Dendritic cell treated with granulocyte-macrophage colony-stimulating factor and Interleukin-4, amounts not matched to agents 40 ng/mL and 50 ng/mL, for 4 days (primary cell): ENCODE measurements around the gene FBXL13.
"Not testable (repeated sequence)": the region's sequence is repeated elsewhere in the genome, so short reads cannot be mapped to it uniquely, and the experiment has no call there.

Experiments used
- H3K27ac Mint-ChIP-seq: one replicate; pipeline ENCODE4 v1.8.0; 2022; ENCODE audit warnings: mild to moderate bottlenecking, mixed read lengths
- H3K27me3 Mint-ChIP-seq: one replicate; pipeline ENCODE4 v1.8.0; 2022; ENCODE audit warnings: mild to moderate bottlenecking, mixed read lengths
- H3K36me3 Mint-ChIP-seq: one replicate; pipeline ENCODE4 v1.8.0; 2022; ENCODE audit warnings: low read depth, mixed read lengths
- H3K4me1 Mint-ChIP-seq: one replicate; pipeline ENCODE4 v1.8.0; 2022; ENCODE audit warnings: low read depth, mixed read lengths
- H3K4me3 Mint-ChIP-seq: one replicate; pipeline ENCODE4 v1.8.0; 2022; ENCODE audit warnings: mild to moderate bottlenecking, moderate library complexity, mixed read lengths
- H3K9me3 Mint-ChIP-seq: one replicate; pipeline ENCODE4 v1.8.0; 2022; ENCODE audit warnings: mixed read lengths
- intact Hi-C: fragments of 100-400 bp; cut with micrococcal nuclease; formaldehyde crosslinking; loops from one replicate; pipeline ENCODE4 v1.15.0; 2022

The FBXL13 gene

GRCh38 chr7:102814025-102814471, 260.5 kb downstream of the FBXL13 start:
- Mint-ChIP-seq H3K36me3 (no peaks in the 10 kb centered on the region), H3K4me3 (no peak overlapping the region), H3K27me3 (no peaks in the 10 kb centered on the region), H3K27ac (no peak overlapping the region), H3K9me3 (no peaks in the 10 kb centered on the region), H3K4me1 (peaks cover 19% of the 10 kb centered on the region)
- intact Hi-C loops: no loop called here

- H3K27ac Mint-ChIP-seq: no peak overlapping the region
- no peaks in the 10 kb centered on the region for H3K27me3 Mint-ChIP-seq
- H3K9me3 Mint-ChIP-seq: no peaks in the 10 kb centered on the region
- no peak overlapping the region for H3K4me3 Mint-ChIP-seq
- intact Hi-C loops: no loop called here
- H3K4me1 Mint-ChIP-seq: peaks cover 19% of the 10 kb centered on the region
- no peaks in the 10 kb centered on the region for H3K36me3 Mint-ChIP-seq
These were observed 261.2 kb downstream of the FBXL13 start for GRCh38 chr7:102813191-102814024.

DNA sequence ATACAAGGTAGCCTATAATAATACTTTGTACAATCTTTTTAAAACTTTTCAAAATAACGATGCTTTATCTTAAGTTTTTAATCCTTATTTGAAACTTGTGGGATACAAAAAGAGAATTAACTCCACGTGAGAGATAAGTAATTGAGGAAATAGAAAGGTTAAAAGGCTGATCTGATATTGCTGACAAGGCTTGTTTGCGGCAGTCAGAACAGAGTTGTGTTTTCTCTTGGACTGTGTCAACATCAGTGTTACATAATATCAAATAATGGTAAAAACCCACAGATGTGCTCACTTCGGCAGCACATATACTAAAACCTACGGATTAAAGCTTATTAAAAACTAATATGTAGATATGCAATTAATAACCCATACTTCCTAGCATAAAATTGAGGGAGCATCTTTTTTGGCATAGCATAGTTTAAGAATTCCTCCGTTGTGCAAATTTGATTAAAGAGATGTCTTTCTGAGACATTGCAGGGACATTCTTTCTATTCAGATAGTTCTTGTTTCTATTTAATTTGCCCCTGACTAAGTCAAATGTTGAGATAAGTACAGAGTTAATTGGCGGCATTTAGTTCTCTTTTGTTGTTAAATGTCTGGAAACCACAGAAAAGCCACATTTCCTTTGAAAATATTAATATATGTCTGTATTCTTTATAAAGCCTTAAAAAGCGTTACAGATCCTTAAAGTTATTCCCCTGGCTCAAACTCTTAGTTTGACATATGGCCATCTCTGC, 262.5 kb downstream of the FBXL13 start:
- Mint-ChIP-seq H3K9me3 (no peaks in the 10 kb centered on the region), H3K4me1 (peaks cover 19% of the 10 kb centered on the region), H3K36me3 (no peaks in the 10 kb centered on the region), H3K27ac (no peak overlapping the region), H3K27me3 (no peaks in the 10 kb centered on the region), H3K4me3 (no peak overlapping the region)
- intact Hi-C loops: no loop called here

- Mint-ChIP-seq H3K27me3 (no peaks in the 10 kb centered on the region), H3K4me3 (no peak overlapping the region), H3K27ac (no peak overlapping the region), H3K36me3 (no peaks in the 10 kb centered on the region), H3K9me3 (no peaks in the 10 kb centered on the region), H3K4me1 (peaks cover 19% of the 10 kb centered on the region)
- intact Hi-C loops: no loop called here
These were observed 263.7 kb downstream of the FBXL13 start for GRCh38 chr7:102810916-102811315.

DNA sequence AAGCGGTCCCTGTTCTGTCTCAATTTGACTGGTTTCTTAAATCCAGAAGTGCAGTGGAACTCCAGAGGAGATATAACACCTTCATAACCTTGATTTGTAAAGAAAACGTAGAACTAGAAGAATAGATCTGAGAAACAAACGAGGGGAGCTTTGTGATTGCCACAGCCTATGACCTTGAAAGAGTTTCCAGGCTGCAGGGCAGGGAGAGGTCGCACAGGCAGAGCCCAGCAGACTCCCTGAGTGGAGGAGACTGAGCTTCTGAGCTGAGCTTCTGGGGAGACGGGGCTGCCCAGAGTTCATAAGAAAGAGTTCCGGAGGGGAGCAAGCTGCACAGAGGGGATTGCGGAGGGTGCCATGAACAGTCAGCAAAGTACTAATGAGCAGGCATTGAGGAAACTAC, 268.0 kb downstream of the FBXL13 start:
- intact Hi-C loops: no loop called here
- no peaks in the 10 kb centered on the region for H3K36me3 Mint-ChIP-seq
- H3K4me1 Mint-ChIP-seq: peaks cover 12% of the 10 kb centered on the region
- peaks cover 10% of the 10 kb centered on the region for H3K9me3 Mint-ChIP-seq
- H3K27ac Mint-ChIP-seq: no peak overlapping the region
- no peak overlapping the region for H3K4me3 Mint-ChIP-seq
- no peaks in the 10 kb centered on the region for H3K27me3 Mint-ChIP-seq

DNA sequence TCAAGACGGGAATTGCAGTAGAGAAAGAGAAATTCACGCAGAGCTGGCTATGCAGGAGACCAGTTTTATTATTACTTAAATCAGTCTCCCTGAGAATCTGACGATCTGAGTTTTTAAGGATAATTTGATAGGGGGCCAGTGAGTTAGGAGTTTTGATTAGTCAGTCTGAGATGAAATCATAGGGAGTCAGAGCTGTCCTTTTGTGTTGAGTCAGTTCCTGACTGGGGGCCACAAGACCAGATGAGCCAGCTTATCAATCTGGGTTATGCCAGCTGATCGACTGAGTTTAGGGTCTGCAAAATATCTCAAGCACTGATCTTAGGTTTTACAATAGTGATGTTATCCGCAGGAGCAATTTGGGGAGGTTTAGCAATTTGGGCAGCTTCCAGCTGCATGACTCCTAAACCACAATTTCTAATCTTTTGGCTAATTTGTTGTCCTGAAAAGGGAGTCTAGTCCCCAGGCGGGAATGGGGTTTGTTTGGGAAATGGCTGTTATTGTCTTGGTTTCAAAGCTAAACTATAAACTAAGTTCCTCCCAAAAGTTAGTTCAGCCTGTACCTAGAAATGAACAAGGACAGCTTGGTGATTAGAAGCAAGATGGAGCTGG, 278.5 kb downstream of the FBXL13 start:
- H3K4me1 Mint-ChIP-seq, H3K27ac Mint-ChIP-seq, H3K36me3 Mint-ChIP-seq, intact Hi-C loops, H3K4me3 Mint-ChIP-seq, H3K27me3 Mint-ChIP-seq: not testable (repeated sequence)
- peaks cover 20% of the 10 kb centered on the region for H3K9me3 Mint-ChIP-seq

DNA sequence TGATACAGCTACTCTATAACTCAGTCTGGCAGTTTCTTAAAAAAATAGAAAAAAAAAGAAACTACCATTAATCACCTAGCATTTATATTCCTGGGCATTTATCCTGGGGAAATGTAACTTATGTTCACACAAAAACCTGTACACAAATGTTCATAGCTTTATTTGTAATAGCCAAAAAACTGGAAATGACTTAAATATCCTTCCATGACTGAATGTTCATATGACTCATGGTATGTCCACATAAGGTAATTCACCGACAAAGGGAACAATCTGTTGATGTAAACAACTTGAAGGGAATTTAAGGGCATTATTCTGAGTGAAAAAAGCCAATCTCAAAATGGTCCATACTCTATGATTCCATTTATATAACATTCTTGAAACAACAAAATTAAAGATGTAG, 280.0 kb downstream of the FBXL13 start:
- intact Hi-C loops, H3K27me3 Mint-ChIP-seq, H3K9me3 Mint-ChIP-seq, H3K27ac Mint-ChIP-seq, H3K4me1 Mint-ChIP-seq, H3K36me3 Mint-ChIP-seq, H3K4me3 Mint-ChIP-seq: not testable (repeated sequence)

DNA sequence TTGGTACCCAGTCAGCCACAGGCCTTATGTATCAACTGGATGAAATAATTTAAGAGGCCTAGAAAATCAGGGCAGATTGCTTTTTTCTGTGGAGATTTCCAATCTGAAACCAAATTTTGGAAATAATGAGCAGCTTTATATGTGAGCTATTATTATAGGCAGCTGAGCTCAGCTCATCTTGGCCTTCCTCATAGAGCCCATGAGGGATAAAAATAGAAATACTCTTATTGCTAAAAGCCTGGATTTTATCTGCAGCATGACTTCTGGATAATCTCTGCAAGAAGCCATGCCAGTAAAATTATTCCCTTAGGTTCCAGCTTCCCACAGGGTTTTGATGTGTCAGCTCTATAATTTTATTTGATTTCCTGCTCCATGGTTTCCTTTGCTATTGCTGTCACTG, 282.8 kb downstream of the FBXL13 start:
- intact Hi-C loops, H3K27me3 Mint-ChIP-seq: not testable (repeated sequence)

GRCh38 chr7:102791367-102791766, 283.2 kb downstream of the FBXL13 start:
- H3K4me3 Mint-ChIP-seq, H3K27ac Mint-ChIP-seq, H3K4me1 Mint-ChIP-seq, H3K27me3 Mint-ChIP-seq, H3K36me3 Mint-ChIP-seq, H3K9me3 Mint-ChIP-seq, intact Hi-C loops: not testable (repeated sequence)

More for the DNA sequence above, 282.8 kb downstream of the FBXL13 start:
- not testable (repeated sequence) for H3K27ac Mint-ChIP-seq, H3K9me3 Mint-ChIP-seq, H3K36me3 Mint-ChIP-seq, H3K4me1 Mint-ChIP-seq, H3K4me3 Mint-ChIP-seq

DNA sequence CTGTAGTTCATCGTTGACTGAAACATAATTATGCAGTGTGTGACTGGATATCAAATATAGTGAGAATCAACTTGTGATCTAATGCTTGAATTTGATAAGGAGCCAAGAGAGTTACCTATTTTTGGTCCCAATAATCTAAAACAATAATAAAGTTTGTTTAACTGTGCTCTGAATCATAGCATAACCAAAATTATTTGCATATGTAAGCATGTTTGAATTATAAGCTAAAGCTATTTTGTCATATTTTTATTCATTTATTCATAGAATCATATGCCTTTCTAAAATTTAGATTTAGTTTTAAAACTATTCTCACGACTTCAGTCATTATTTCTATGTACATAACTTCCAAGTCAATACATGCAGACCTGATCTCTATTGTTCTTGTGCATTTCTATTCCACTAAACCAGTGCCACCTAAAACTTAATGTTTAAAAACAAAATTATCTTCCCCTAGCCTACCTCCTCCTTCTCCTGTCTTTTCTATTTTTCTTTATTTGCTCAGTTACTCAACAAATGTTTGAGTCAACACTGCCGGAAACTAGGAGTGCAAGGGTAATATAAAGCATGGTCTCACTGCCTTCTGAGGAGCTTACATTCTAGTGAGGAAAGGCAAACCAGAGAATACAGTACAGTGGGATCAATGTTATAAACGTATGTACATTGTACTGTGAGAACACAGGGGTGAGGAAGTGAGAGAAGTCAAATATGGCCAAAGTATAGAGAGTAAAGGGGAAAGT, 284.1 kb downstream of the FBXL13 start:
- H3K4me3 Mint-ChIP-seq, H3K27me3 Mint-ChIP-seq, H3K36me3 Mint-ChIP-seq, H3K9me3 Mint-ChIP-seq, H3K27ac Mint-ChIP-seq, intact Hi-C loops, H3K4me1 Mint-ChIP-seq: not testable (repeated sequence)

DNA sequence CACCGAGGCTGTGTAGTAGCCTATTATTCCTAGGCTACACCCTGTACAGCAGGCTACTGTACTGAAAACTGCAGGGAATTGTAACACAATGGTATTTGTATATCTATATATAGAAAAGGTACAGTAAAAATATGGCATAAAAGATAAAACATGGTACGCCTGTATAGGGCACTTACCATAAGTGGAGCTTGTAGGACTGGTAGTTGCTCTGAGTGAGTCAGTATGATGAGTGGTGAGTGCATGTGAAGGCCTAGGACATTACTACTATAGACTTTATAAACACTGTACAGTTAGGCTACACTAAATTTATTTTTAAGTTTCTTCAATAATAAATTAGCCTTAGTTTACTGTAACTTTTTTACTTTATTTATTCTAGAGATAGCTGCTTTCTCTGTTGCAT, 285.8 kb downstream of the FBXL13 start:
- intact Hi-C loops, H3K27ac Mint-ChIP-seq, H3K27me3 Mint-ChIP-seq, H3K4me1 Mint-ChIP-seq, H3K36me3 Mint-ChIP-seq, H3K4me3 Mint-ChIP-seq, H3K9me3 Mint-ChIP-seq: not testable (repeated sequence)

DNA sequence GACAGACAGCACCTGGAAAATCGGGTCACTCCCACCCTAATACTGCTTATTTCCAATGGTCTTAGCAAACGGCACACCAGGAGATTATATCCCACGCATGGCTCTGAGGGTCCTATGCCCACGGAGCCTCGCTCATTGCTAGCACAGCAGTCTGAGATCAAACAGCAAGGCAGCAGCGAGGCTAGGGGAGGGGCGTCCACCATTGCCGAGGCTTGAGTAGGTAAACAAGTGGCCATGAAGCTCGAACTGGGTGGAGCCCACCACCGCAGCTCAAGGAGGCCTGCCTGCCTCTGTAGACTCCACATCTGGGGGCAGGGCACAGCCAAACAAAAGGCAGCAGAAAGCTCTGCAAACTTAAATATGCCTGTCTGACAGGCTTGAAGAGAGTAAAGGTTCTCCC, 293.7 kb downstream of the FBXL13 start:
- peaks cover 25% of the 10 kb centered on the region for H3K36me3 Mint-ChIP-seq
- H3K4me3 Mint-ChIP-seq, H3K9me3 Mint-ChIP-seq, intact Hi-C loops, H3K4me1 Mint-ChIP-seq, H3K27ac Mint-ChIP-seq, H3K27me3 Mint-ChIP-seq: not testable (repeated sequence)

DNA sequence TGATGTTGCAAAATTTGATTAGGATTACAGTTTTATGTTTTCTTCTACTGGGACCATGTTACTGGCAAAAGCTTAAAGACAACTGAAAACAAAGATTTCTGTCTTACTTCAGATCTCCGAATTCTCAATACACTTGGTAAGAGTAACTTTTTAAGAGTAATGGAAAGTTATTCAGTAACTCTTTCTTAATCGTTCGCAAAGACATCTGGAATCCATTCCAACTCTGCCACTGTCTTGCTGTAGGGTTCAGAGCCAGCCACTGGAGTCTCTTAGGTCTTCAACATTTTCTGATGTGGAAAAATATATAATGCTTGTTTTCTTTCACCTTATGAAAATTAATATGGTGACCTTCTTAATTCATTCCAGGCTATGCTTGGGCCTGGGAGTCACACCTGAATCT, 295.9 kb downstream of the FBXL13 start:
- H3K36me3 Mint-ChIP-seq: peaks cover 25% of the 10 kb centered on the region
- H3K4me1 Mint-ChIP-seq, H3K4me3 Mint-ChIP-seq, intact Hi-C loops, H3K27ac Mint-ChIP-seq, H3K9me3 Mint-ChIP-seq, H3K27me3 Mint-ChIP-seq: not testable (repeated sequence)

DNA sequence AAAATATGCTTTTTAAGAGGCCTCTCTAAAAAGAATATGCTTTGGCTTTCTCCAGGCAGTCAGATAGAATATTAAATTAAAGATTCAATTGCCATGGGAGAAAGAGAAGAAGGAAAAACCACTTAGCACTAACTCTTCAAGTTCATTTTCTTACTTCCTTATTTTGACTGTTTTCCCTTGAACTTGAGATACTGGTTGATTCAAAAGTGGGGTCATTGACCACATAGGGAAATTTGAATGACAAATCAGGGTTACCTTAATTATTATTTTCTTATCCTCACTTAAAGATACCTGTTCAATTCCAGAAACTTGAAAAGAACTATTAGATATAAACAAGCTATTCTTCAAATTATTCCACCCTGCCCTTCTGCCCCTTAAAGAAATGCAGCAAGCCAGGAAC, 298.4 kb downstream of the FBXL13 start:
- H3K27me3 Mint-ChIP-seq, H3K9me3 Mint-ChIP-seq, intact Hi-C loops, H3K27ac Mint-ChIP-seq, H3K4me1 Mint-ChIP-seq, H3K4me3 Mint-ChIP-seq: not testable (repeated sequence)
- peaks cover 18% of the 10 kb centered on the region for H3K36me3 Mint-ChIP-seq
